Measurements from ENCODE around the gene TMEFF2.

Gene TMEFF2

GRCh38 chr2:192190474-192190873 is 4.3 kb downstream of the TMEFF2 start:
- TF ChIP-seq TAF1 (IDR thresholded peaks at IDR 0.05; ENCODE audit: borderline replicate concordance, insufficient read depth, low read length) = no peak
- no peak for TF ChIP-seq POLR2AphosphoS5 (IDR thresholded peaks at IDR 0.05; ENCODE audit: low read depth, low read length)
- TF ChIP-seq SIN3A (IDR thresholded peaks at IDR 0.05; ENCODE audit: borderline replicate concordance, insufficient read depth, low read length) = no peak
- no peak for TF ChIP-seq FOXP2 (optimal IDR thresholded peaks at IDR 0.05; ENCODE audit: borderline replicate concordance, extremely low read depth, extremely low read length, insufficient read depth)
- TF ChIP-seq, protein P1, sequence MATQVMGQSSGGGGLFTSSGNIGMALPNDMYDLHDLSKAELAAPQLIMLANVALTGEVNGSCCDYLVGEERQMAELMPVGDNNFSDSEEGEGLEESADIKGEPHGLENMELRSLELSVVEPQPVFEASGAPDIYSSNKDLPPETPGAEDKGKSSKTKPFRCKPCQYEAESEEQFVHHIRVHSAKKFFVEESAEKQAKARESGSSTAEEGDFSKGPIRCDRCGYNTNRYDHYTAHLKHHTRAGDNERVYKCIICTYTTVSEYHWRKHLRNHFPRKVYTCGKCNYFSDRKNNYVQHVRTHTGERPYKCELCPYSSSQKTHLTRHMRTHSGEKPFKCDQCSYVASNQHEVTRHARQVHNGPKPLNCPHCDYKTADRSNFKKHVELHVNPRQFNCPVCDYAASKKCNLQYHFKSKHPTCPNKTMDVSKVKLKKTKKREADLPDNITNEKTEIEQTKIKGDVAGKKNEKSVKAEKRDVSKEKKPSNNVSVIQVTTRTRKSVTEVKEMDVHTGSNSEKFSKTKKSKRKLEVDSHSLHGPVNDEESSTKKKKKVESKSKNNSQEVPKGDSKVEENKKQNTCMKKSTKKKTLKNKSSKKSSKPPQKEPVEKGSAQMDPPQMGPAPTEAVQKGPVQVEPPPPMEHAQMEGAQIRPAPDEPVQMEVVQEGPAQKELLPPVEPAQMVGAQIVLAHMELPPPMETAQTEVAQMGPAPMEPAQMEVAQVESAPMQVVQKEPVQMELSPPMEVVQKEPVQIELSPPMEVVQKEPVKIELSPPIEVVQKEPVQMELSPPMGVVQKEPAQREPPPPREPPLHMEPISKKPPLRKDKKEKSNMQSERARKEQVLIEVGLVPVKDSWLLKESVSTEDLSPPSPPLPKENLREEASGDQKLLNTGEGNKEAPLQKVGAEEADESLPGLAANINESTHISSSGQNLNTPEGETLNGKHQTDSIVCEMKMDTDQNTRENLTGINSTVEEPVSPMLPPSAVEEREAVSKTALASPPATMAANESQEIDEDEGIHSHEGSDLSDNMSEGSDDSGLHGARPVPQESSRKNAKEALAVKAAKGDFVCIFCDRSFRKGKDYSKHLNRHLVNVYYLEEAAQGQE (IDR thresholded peaks at IDR 0.05; ENCODE audit: insufficient read depth in 1 of 2, low read depth in 2 of 2, low read length in 2 of 2) = no peak

DNA sequence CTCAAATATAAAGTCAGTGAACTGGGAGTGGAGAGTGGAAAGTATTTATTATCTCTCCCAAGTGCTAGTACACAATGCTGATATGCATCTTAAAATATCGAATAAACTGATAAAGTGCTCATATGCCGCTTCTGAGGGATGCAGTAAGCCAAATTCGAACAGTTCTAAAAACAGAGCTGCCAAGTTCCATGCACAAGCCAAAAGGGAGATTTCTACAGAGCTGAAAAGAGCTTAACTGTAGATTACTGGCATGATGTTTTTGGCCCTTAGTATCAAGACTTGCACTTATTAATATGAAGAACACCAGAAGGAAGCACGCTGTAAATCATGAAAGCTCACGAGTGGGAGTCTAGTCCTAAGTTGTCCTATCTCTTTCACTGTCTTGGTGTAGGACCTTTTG is 7.9 kb downstream of the TMEFF2 start:
- TF ChIP-seq TAF1 (IDR thresholded peaks at IDR 0.05; ENCODE audit: borderline replicate concordance, insufficient read depth, low read length) (no peak), SIN3A (IDR thresholded peaks at IDR 0.05; ENCODE audit: borderline replicate concordance, insufficient read depth, low read length) (no peak), FOXP2 (optimal IDR thresholded peaks at IDR 0.05; ENCODE audit: borderline replicate concordance, extremely low read depth, extremely low read length, insufficient read depth) (no peak), POLR2AphosphoS5 (IDR thresholded peaks at IDR 0.05; ENCODE audit: low read depth, low read length) (no peak)
- TF ChIP-seq, protein P1 (IDR thresholded peaks at IDR 0.05; ENCODE audit: insufficient read depth in 1 of 2, low read depth in 2 of 2, low read length in 2 of 2) = no peak

GRCh38 chr2:192184349-192184748 is 10.4 kb downstream of the TMEFF2 start:
- TF ChIP-seq FOXP2 (optimal IDR thresholded peaks at IDR 0.05; ENCODE audit: borderline replicate concordance, extremely low read depth, extremely low read length, insufficient read depth) = no peak
- no peak for TF ChIP-seq POLR2AphosphoS5 (IDR thresholded peaks at IDR 0.05; ENCODE audit: low read depth, low read length)
- TF ChIP-seq SIN3A (IDR thresholded peaks at IDR 0.05; ENCODE audit: borderline replicate concordance, insufficient read depth, low read length) = no peak
- TF ChIP-seq, protein P1 (IDR thresholded peaks at IDR 0.05; ENCODE audit: insufficient read depth in 1 of 2, low read depth in 2 of 2, low read length in 2 of 2) = no peak
- TF ChIP-seq TAF1 (IDR thresholded peaks at IDR 0.05; ENCODE audit: borderline replicate concordance, insufficient read depth, low read length) = no peak

DNA sequence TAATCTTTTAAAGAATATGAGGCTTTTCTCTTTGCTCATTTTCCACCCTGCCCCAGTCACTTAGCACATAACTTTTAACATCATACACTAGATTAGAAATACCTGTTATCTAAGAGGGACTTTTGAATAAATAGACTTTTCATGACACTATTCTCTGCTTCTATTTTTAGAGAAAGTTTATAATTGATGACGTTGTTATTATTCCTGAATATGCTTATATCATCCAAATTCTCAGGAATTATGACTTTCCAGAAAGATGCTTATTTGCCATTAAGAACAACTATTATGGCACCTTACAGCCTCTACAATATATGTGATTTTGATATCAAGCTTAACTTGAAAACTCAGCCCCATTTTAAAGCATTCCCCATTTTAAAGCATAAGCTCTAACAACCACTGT is 11.4 kb downstream of the TMEFF2 start:
- TF ChIP-seq SIN3A (IDR thresholded peaks at IDR 0.05; ENCODE audit: borderline replicate concordance, insufficient read depth, low read length) = no peak
- TF ChIP-seq, protein P1 (IDR thresholded peaks at IDR 0.05; ENCODE audit: insufficient read depth in 1 of 2, low read depth in 2 of 2, low read length in 2 of 2) = no peak
- TF ChIP-seq TAF1 (IDR thresholded peaks at IDR 0.05; ENCODE audit: borderline replicate concordance, insufficient read depth, low read length) = no peak
- no peak for TF ChIP-seq FOXP2 (optimal IDR thresholded peaks at IDR 0.05; ENCODE audit: borderline replicate concordance, extremely low read depth, extremely low read length, insufficient read depth)
- TF ChIP-seq POLR2AphosphoS5 (IDR thresholded peaks at IDR 0.05; ENCODE audit: low read depth, low read length) = no peak

DNA sequence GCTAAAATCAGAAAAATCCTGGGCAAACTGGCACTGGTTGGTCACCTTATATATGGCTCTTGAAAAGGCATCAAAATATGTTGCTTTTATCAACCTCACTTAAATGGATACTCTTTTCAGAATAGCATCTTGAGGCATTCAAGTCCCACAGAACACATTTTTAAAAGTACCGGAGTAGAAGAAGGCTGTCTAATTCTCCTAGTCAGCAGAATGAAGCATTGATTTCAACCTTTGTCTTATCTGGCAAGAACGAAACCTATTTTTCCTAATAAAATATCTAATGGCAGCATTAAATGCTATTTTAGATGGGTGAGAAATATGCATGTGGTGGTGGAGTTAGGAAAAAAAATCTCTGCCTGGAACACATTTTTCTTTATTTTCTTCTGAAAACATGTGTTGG is 27.8 kb downstream of the TMEFF2 start:
- TF ChIP-seq POLR2AphosphoS5 (IDR thresholded peaks at IDR 0.05; ENCODE audit: low read depth, low read length) (no peak), TAF1 (IDR thresholded peaks at IDR 0.05; ENCODE audit: borderline replicate concordance, insufficient read depth, low read length) (no peak), FOXP2 (optimal IDR thresholded peaks at IDR 0.05; ENCODE audit: borderline replicate concordance, extremely low read depth, extremely low read length, insufficient read depth) (no peak), SIN3A (IDR thresholded peaks at IDR 0.05; ENCODE audit: borderline replicate concordance, insufficient read depth, low read length) (no peak)
- TF ChIP-seq, protein P1 (IDR thresholded peaks at IDR 0.05; ENCODE audit: insufficient read depth in 1 of 2, low read depth in 2 of 2, low read length in 2 of 2) = no peak

Data from PFSK-1 (cell line).